K562 (cell line): ENCODE results near the gene CREG2. TPM values are rescaled to one million over a fixed set of nuclear protein-coding genes. Genes with fewer than 3 reads are reported as not detected.

ENCODE experiments used
- BRD9 ChIP-seq: fragments of 450-650 bp; IDR thresholded peaks from 2 replicates; pipeline ENCODE4 v1.6.1; 2018; ENCODE audit warnings: low read depth; ENCODE audit not compliant: partially characterized antibody
- HDGF ChIP-seq: fragments of 450-650 bp; IDR thresholded peaks from 2 replicates; pipeline ENCODE4 v1.6.1; 2016
- MECOM ChIP-seq: fragments of 250-450 bp; sonication (Bioruptor Pico); IDR thresholded peaks from 2 replicates; pipeline ENCODE4 v1.8.0; 2022; ENCODE audit warnings: inconsistent platforms
- MED1 ChIP-seq: sonication (generic); formaldehyde crosslinking; IDR thresholded peaks from 2 replicates; pipeline ENCODE4 v1.8.1; 2023; ENCODE audit warnings: missing genetic modification reagents, borderline replicate concordance
- NCOA2 ChIP-seq, 2 experiments: fragments of 450-650 bp; IDR thresholded peaks; 2 replicates each; pipeline ENCODE4 v1.6.1; 2018; ENCODE audit warnings: mild to moderate bottlenecking in 2 of 2, moderate library complexity in 1 of 2; ENCODE audit not compliant: partially characterized antibody in 2 of 2
- PHF20 ChIP-seq: fragments of 450-650 bp; IDR thresholded peaks from 2 replicates; pipeline ENCODE4 v1.6.1; 2018; ENCODE audit not compliant: partially characterized antibody
- RBBP5 ChIP-seq: fragments of 200-600 bp; sonication (generic); IDR thresholded peaks from 2 replicates; pipeline ENCODE4 v1.6.1; 2012; ENCODE audit warnings: borderline replicate concordance, mild to moderate bottlenecking, low read length, control low read depth, inconsistent platforms; ENCODE audit not compliant: insufficient read depth, poor library complexity, severe bottlenecking
- RNF219 ChIP-seq: fragments of 250-450 bp; sonication (Bioruptor Pico); IDR thresholded peaks from 2 replicates; pipeline ENCODE4 v1.5.0; 2022; ENCODE audit warnings: mild to moderate bottlenecking
- SMARCE1 ChIP-seq: fragments of 450-650 bp; IDR thresholded peaks from 2 replicates; pipeline ENCODE4 v1.7.1; 2016; ENCODE audit warnings: mild to moderate bottlenecking
- TAF7 ChIP-seq: fragments of 450-650 bp; IDR thresholded peaks from 2 replicates; pipeline ENCODE4 v1.6.1; 2016; ENCODE audit warnings: missing genetic modification characterization, missing compliant biosample characterization
- TBP ChIP-seq: optimal IDR thresholded peaks from 2 replicates; pipeline ENCODE3; 2011; ENCODE audit warnings: low read depth, low read length, improper control_type of control experiment
- UBTF ChIP-seq, 2 experiments: IDR thresholded peaks; 2 replicates each; pipeline ENCODE4 v1.6.1; 2012; ENCODE audit warnings: improper control_type of control experiment in 2 of 2, low read depth in 2 of 2, low read length in 2 of 2, borderline replicate concordance in 1 of 2
- ZHX1 ChIP-seq: fragments of 150-350 bp; conservative IDR thresholded peaks from 2 replicates; pipeline ENCODE4 v1.6.1; 2014; ENCODE audit warnings: low read length
- ZNF146 ChIP-seq: IDR thresholded peaks from one replicate; pipeline ENCODE4 v1.6.1; 2018; ENCODE audit warnings: missing compliant biosample characterization; ENCODE audit not compliant: unreplicated experiment
- ZNF263 ChIP-seq: sonication (generic); formaldehyde crosslinking; IDR thresholded peaks from 2 replicates; pipeline ENCODE4 v1.8.0; 2022; ENCODE audit warnings: mild to moderate bottlenecking, missing genetic modification reagents, borderline replicate concordance
- ZNF449 ChIP-seq: fragments of 250-450 bp; sonication (Bioruptor Pico); IDR thresholded peaks from 2 replicates; pipeline ENCODE4 v1.8.0; 2022; ENCODE audit warnings: moderate library complexity, mild to moderate bottlenecking, inconsistent platforms
- ZNF57 ChIP-seq: fragments of 450-650 bp; formaldehyde crosslinking; IDR thresholded peaks from 2 replicates; pipeline ENCODE4 v1.4.0; 2020; ENCODE audit warnings: mild to moderate bottlenecking, moderate library complexity
- ZNF76 ChIP-seq: fragments of 250-450 bp; sonication (Bioruptor Pico); IDR thresholded peaks from 2 replicates; pipeline ENCODE4 v1.4.0; 2020; ENCODE audit warnings: mild to moderate bottlenecking, moderate library complexity, borderline replicate concordance
- ZNF778 ChIP-seq: fragments of 450-650 bp; formaldehyde crosslinking; IDR thresholded peaks from 2 replicates; pipeline ENCODE4 v1.4.0; 2020; ENCODE audit warnings: mild to moderate bottlenecking, moderate library complexity
- polyA plus RNA-seq, 8 experiments: library from polyadenylated mRNA; depleted of rRNA in 4 of 8; stranded (reverse) in 5 of 8; unstranded in 3 of 8; fragments of >200 nt; fragmentation: Nextera tagmentation in 2 of 8; fragmentation: Illumina TruSeq in 1 of 8; extraction: Ambion mirVana in 2 of 8; extraction: Trizol in 1 of 8; gene quantifications; 2 replicates each; pipeline versions ENCODE4 v1.2.1 to v1.2.3, GENCODE V29; 2011 to 2014; ENCODE audit warnings: inconsistent platforms in 1 of 8, missing spikeins in 1 of 8
- total RNA-seq, 7 experiments: library from RNA; depleted of rRNA in 6 of 7; stranded (reverse); fragments of >200 nt in 6 of 7; fragmentation: Illumina TruSeq in 2 of 7; extraction: Trizol in 2 of 7; gene quantifications; 2 replicates each; pipeline versions ENCODE4 v1.2.1 to v1.2.3, GENCODE V29; 2011 to 2021; ENCODE audit warnings: low replicate concordance in 1 of 7

Gene CREG2
- total and polyA plus RNA-seq, 9 of the 15 experiments (the other 6 are each of a cell fraction or from before 2014, with no cell fraction given) = not detected

GRCh38 chr2:101308432-101309210, 78.7 kb downstream of the CREG2 start, which contains the start of gene RNF149 (continued):
- TF ChIP-seq ZNF449 (CRISPR knock-in tag) = 0 out of 2 replicates have a peak, but pooled peaks have one; percentile 31
- TF ChIP-seq ZNF57 (CRISPR knock-in tag) = no peak
- peak; percentile 93 for TF ChIP-seq RBBP5
- TF ChIP-seq ZHX1 = no peak
- TF ChIP-seq ZNF263 (CRISPR knock-in tag) = no peak
- no peak for TF ChIP-seq ZNF778 (CRISPR knock-in tag)
- TF ChIP-seq BRD9 = no peak
- no peak for TF ChIP-seq RNF219 (CRISPR knock-in tag)
- no peak for TF ChIP-seq MECOM
- TF ChIP-seq NCOA2 (IDR thresholded peaks at IDR 0.05; ENCODE audit: partially characterized antibody in 2 of 2) = no peak
- TF ChIP-seq PHF20 = peak; percentile 79
- peak; percentile 84 for TF ChIP-seq TBP
- no peak for TF ChIP-seq MED1 (CRISPR knock-in tag)
- no peak for TF ChIP-seq HDGF
- 0 out of 2 replicates have a peak, but pooled peaks have one; percentile 49 for TF ChIP-seq ZNF76 (CRISPR knock-in tag)
- TF ChIP-seq UBTF (IDR thresholded peaks at IDR 0.05; ENCODE audit: borderline replicate concordance in 1 of 2, low read depth in 2 of 2, low read length in 2 of 2) = peak in 1 of 2 experiments; percentile 65; a peak in 1 of 4 replicates
- no peak for TF ChIP-seq ZNF146
- TF ChIP-seq TAF7 (tag) = no peak
- peak; percentile 72 for TF ChIP-seq SMARCE1
